ENCODE data around the gene PER3. TPM values are rescaled to one million over a fixed set of nuclear protein-coding genes. Genes with fewer than 3 reads are reported as not detected.

The PER3 gene
- total and polyA plus RNA-seq, 10 of the 15 experiments (the other 5 are each of a cell fraction or from before 2014, with no cell fraction given): 0.06 to 0.64 (median 0.13) TPM; not detected in 1

DNA sequence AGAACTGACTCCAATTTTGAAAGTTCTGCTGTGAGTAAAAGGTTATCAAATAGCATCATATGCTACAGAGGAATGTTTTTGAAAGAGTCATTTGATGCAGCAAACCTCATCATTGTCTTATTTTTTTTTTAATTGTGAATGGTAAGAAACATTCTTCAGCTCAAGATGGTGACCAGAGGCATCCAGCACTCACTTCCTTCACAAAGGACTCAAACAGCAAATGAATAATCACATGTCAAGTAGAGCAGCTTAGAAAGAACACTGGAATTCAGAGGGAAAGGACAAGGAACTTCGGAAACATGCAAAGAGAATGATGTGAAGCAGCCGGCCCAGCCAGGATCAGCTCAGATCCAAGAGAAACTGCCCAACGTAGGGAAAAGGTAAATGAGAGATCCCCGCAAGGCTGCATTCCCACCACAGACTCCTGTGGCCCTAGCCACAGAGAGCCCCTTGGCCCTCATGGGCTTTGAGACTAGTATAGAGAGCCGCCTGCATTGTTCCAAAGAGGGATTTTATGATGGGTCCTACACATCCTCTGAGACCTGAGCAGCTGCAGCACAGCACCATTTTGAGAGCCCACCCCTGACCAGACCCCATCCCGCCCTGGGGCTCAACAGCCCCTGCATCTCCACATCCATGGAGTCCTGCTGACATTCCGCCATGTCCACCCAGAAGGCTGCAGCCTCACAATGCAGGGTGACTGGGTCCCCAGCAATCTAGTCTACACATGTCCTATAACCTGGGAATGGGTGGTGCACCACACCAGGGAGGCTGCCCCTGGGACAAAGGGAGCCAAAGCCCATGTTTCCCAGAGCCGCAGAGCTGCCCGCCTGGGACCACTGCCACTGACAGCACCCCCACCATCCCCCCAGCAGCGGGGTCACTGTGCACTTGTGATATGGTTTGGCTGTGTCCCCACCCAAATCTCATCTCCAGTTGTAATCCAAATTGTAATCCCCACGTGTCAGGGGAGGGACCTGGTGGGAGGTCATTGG lies 90.0 kb downstream of the PER3 start:
- H3K9ac ChIP-seq (ENCODE audit: control insufficient read depth, insufficient read depth, low read length): no peak overlapping the region
- no peaks in the 10 kb centered on the region for H4K20me1 ChIP-seq (ENCODE audit: control insufficient read depth, insufficient read depth)
- ChIA-PET SMC1A (ENCODE audit: uncharacterized antibody, unreplicated experiment) (interaction anchor here (0.8 kb wide), 1 partner anchor 29 kb away, joined by 3 read pairs; no protein-coding TSS in a partner anchor), POLR2A (interaction anchor here (0.5 kb wide), 1 partner anchor 109 kb away, joined by 3 read pairs; no protein-coding TSS in a partner anchor), RAD21 (ENCODE audit: unreplicated experiment) (no interaction called here), CTCF (interaction anchor here (1.7 kb wide), 1 partner anchor 121 kb away, joined by 5 read pairs; no protein-coding TSS in a partner anchor)
- TF ChIP-seq WRNIP1 (IDR thresholded peaks at IDR 0.05; ENCODE audit: borderline replicate concordance, low read depth, low read length) (no peak), EGR1 (IDR thresholded peaks at IDR 0.05; ENCODE audit: borderline replicate concordance in 1 of 2, low read depth in 2 of 2, low read length in 2 of 2) (no peak), TCF3 (IDR thresholded peaks at IDR 0.05; ENCODE audit: borderline replicate concordance, insufficient read depth, low read depth, low read length) (no peak), MTA2 (IDR thresholded peaks at IDR 0.05; ENCODE audit: low read depth) (no peak), SUPT20H (IDR thresholded peaks at IDR 0.05; ENCODE audit: borderline replicate concordance, control insufficient read depth, low read depth, low read length) (no peak), MTA3 (IDR thresholded peaks at IDR 0.05; ENCODE audit: borderline replicate concordance, low read length) (no peak), ZNF24 (IDR thresholded peaks at IDR 0.05) (no peak), RBBP5 (conservative IDR thresholded peaks at IDR 0.05) (no peak), CBFB (IDR thresholded peaks at IDR 0.05; ENCODE audit: low read depth) (no peak), CBX3 (IDR thresholded peaks at IDR 0.05; ENCODE audit: borderline replicate concordance, low read depth) (no peak), RAD51 (IDR thresholded peaks at IDR 0.05) (no peak), HDAC2 (IDR thresholded peaks at IDR 0.05) (no peak), KLF5 (IDR thresholded peaks at IDR 0.05; ENCODE audit: partially characterized antibody) (no peak), IKZF1 (conservative IDR thresholded peaks at IDR 0.05) (no peak)
- TF ChIP-seq, protein P1, sequence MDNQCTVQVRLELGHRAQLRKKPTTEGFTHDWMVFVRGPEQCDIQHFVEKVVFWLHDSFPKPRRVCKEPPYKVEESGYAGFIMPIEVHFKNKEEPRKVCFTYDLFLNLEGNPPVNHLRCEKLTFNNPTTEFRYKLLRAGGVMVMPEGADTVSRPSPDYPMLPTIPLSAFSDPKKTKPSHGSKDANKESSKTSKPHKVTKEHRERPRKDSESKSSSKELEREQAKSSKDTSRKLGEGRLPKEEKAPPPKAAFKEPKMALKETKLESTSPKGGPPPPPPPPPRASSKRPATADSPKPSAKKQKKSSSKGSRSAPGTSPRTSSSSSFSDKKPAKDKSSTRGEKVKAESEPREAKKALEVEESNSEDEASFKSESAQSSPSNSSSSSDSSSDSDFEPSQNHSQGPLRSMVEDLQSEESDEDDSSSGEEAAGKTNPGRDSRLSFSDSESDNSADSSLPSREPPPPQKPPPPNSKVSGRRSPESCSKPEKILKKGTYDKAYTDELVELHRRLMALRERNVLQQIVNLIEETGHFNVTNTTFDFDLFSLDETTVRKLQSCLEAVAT (IDR thresholded peaks at IDR 0.05): no peak
- TF ChIP-seq, protein P2, sequence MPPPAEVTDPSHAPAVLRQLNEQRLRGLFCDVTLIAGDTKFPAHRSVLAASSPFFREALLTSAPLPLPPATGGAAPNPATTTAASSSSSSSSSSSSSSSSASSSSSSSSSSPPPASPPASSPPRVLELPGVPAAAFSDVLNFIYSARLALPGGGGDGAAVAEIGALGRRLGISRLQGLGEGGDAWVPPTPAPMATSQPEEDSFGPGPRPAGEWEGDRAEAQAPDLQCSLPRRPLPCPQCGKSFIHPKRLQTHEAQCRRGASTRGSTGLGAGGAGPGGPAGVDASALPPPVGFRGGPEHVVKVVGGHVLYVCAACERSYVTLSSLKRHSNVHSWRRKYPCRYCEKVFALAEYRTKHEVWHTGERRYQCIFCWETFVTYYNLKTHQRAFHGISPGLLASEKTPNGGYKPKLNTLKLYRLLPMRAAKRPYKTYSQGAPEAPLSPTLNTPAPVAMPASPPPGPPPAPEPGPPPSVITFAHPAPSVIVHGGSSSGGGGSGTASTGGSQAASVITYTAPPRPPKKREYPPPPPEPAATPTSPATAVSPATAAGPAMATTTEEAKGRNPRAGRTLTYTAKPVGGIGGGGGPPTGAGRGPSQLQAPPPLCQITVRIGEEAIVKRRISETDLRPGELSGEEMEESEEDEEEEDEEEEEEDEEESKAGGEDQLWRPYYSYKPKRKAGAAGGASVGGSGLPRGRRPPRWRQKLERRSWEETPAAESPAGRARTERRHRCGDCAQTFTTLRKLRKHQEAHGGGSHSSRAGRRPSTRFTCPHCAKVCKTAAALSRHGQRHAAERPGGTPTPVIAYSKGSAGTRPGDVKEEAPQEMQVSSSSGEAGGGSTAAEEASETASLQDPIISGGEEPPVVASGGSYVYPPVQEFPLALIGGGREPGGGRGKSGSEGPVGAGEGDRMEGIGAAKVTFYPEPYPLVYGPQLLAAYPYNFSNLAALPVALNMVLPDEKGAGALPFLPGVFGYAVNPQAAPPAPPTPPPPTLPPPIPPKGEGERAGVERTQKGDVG (CRISPR knock-in tag; IDR thresholded peaks at IDR 0.05): no peak
- H3K4me3 ChIP-seq: no peak overlapping the region
- no peaks in the 10 kb centered on the region for H3K27me3 ChIP-seq (replicated peaks in 1 of 2; ENCODE audit: control insufficient read depth in 2 of 2, insufficient read depth in 2 of 2, low read length in 1 of 2)
- no peaks in the 10 kb centered on the region; the same call in 2 of the 3 replicates for H3K9me3 ChIP-seq (replicated peaks; ENCODE audit: control insufficient read depth, insufficient read depth, low read length)
- FAIRE-seq (no peak), DNase-seq (ENCODE audit: low read depth, low spot score) (no peak), ATAC-seq (no peak)
- intact Hi-C loops (cut with micrococcal nuclease; ENCODE audit: unreplicated experiment) (no loop called here), in situ Hi-C loops (cut with MboI) (no loop called here)
- no peak overlapping the region for H3K27ac ChIP-seq (ENCODE audit: control insufficient read depth, insufficient read depth)
- BruUV-seq (replicated peaks): no TSS peak
- no peaks in the 10 kb centered on the region for H3K36me3 ChIP-seq (ENCODE audit: control insufficient read depth in 2 of 2, insufficient read depth in 2 of 2, low read length in 1 of 2)
- no peaks in the 10 kb centered on the region for H3K79me2 ChIP-seq (ENCODE audit: control insufficient read depth, insufficient read depth, low read length)
- WGBS (ENCODE audit: insufficient coverage, insufficient replicate concordance, low lambda C conversion rate, missing lambda C conversion rate): 42% methylated on average over 11 of the region's 11 CpGs
- no peaks in the 10 kb centered on the region for H3K4me1 ChIP-seq (ENCODE audit: control insufficient read depth, insufficient read depth, low read length)
- no peak overlapping the region for H3K4me2 ChIP-seq (ENCODE audit: control insufficient read depth, insufficient read depth)
- no peak overlapping the region for H2AFZ ChIP-seq (ENCODE audit: control insufficient read depth, low read depth, low read length)
